GM12878 (cell line): ENCODE data around the gene AFAP1. TPM values are rescaled to one million over a fixed set of nuclear protein-coding genes. Genes with fewer than 3 reads are reported as not detected.

ENCODE experiments used
- ATAC-seq: fragments of 200-7000 bp; cut with Tn5 transposase; 3 replicates; pipeline ENCODE4 v1.9.1; 2020; ENCODE audit warnings: mild to moderate bottlenecking, moderate library complexity
- BruUV-seq: library from RNA; stranded (reverse); fragments of 400-500 nt; replicated peaks from 2 replicates; lab custom pipeline; 2021; lab: Mats Ljungman, UMichigan
- CTCF ChIA-PET: fragments of 300-600 bp; sonication (Branson Sonifier 250); formaldehyde crosslinking; extraction: SDS; loops from one replicate; lab custom pipeline; 2021; ENCODE audit warnings: inconsistent platforms; lab: Yijun Ruan, JAX
- POLR2A ChIA-PET: fragments of 350-600 bp; formaldehyde crosslinking; extraction: SDS; loops from one replicate; lab custom pipeline; 2021; ENCODE audit warnings: inconsistent platforms; lab: Charles Lee
- RAD21 ChIA-PET: fragments of 300-600 bp; sonication (Branson Sonifier 250); formaldehyde crosslinking; loops from one replicate; lab custom pipeline; 2023; ENCODE audit warnings: antibody characterized with exemption; ENCODE audit not compliant: unreplicated experiment; lab: Charles Lee
- SMC1A ChIA-PET: fragments of 300-600 bp; sonication (Branson Sonifier 250); formaldehyde crosslinking; loops from one replicate; lab custom pipeline; 2023; ENCODE audit not compliant: unreplicated experiment, uncharacterized antibody; lab: Charles Lee
- DNase-seq: peaks from one replicate; pipeline ENCODE4 v3.0.0-alpha.2; 2011; ENCODE audit warnings: low read depth, low spot score
- FAIRE-seq: peaks from 3 replicates; lab custom pipeline; 2011; peaks lifted over from hg19 to GRCh38; lab: Jason Lieb, UNC
- H2AFZ ChIP-seq: 2 replicates; pipeline ENCODE4 v1.6.0; 2011; ENCODE audit warnings: low read depth, low read length, control low read depth; ENCODE audit not compliant: control insufficient read depth
- H3K27ac ChIP-seq: 2 replicates; pipeline ENCODE4 v1.5.1; 2011; ENCODE audit warnings: control low read depth; ENCODE audit not compliant: control insufficient read depth, insufficient read depth
- H3K27me3 ChIP-seq, 2 experiments: replicated peaks in 1 of 2; 2 replicates each; pipeline versions ENCODE4 v1.6.0 to v1.6.1; 2011; ENCODE audit warnings: low read length in 1 of 2; ENCODE audit not compliant: control insufficient read depth in 2 of 2, insufficient read depth in 2 of 2
- H3K36me3 ChIP-seq, 2 experiments: 2 replicates each; pipeline ENCODE4 v1.5.1; 2011; ENCODE audit warnings: low read length in 1 of 2; ENCODE audit not compliant: control insufficient read depth in 2 of 2, insufficient read depth in 2 of 2
- H3K4me1 ChIP-seq: 2 replicates; pipeline ENCODE4 v1.6.1; 2011; ENCODE audit warnings: mild to moderate bottlenecking, low read length, moderate library complexity, mixed read lengths; ENCODE audit not compliant: control insufficient read depth, insufficient read depth
- H3K4me2 ChIP-seq: 2 replicates; pipeline ENCODE4 v1.6.0; 2011; ENCODE audit warnings: control low read depth; ENCODE audit not compliant: control insufficient read depth, insufficient read depth
- H3K4me3 ChIP-seq: fragments of 200-600 bp; sonication (generic); 2 replicates; pipeline ENCODE4 v1.5.1; 2016
- H3K79me2 ChIP-seq: 2 replicates; pipeline ENCODE4 v1.6.0; 2011; ENCODE audit warnings: low read length; ENCODE audit not compliant: control insufficient read depth, insufficient read depth
- H3K9ac ChIP-seq: 2 replicates; pipeline ENCODE4 v1.8.0; 2011; ENCODE audit warnings: low read length, control low read depth, mixed read lengths; ENCODE audit not compliant: control insufficient read depth, insufficient read depth
- H3K9me3 ChIP-seq: replicated peaks from 3 replicates; pipeline ENCODE4 v1.5.1; 2011; ENCODE audit warnings: mild to moderate bottlenecking, low read length; ENCODE audit not compliant: control insufficient read depth, insufficient read depth
- H4K20me1 ChIP-seq: 2 replicates; pipeline ENCODE4 v1.6.0; 2011; ENCODE audit not compliant: control insufficient read depth, insufficient read depth
- HDGF ChIP-seq: fragments of 450-650 bp; IDR thresholded peaks from 2 replicates; pipeline ENCODE4 v1.6.1; 2016; ENCODE audit warnings: antibody characterized with exemption
- MYB ChIP-seq: fragments of 150-350 bp; IDR thresholded peaks from 2 replicates; pipeline ENCODE4 v1.6.1; 2014; ENCODE audit warnings: mild to moderate bottlenecking, low read depth, low read length, borderline replicate concordance
- NR2C2 ChIP-seq: IDR thresholded peaks from 2 replicates; pipeline ENCODE4 v1.6.1; 2011; ENCODE audit warnings: borderline replicate concordance, low read depth; ENCODE audit not compliant: control insufficient read depth, insufficient read length
- PAX8 ChIP-seq: fragments of 450-650 bp; IDR thresholded peaks from 2 replicates; pipeline ENCODE4 v1.6.1; 2017; ENCODE audit warnings: mild to moderate bottlenecking, moderate library complexity
- SRF ChIP-seq, 2 experiments: IDR thresholded peaks; 2 replicates each; pipeline ENCODE4 v1.6.1; 2011; ENCODE audit warnings: low read depth in 2 of 2, low read length in 2 of 2, mild to moderate bottlenecking in 1 of 2, moderate library complexity in 1 of 2
- ZNF622 ChIP-seq: fragments of 450-650 bp; IDR thresholded peaks from 2 replicates; pipeline ENCODE4 v1.6.1; 2017; ENCODE audit warnings: mild to moderate bottlenecking, inconsistent platforms
- WGBS: methylation state at CpG from one replicate; pipeline ENCODE4 v1.1.6; 2016; ENCODE audit warnings: low lambda C conversion rate; ENCODE audit not compliant: insufficient replicate concordance, insufficient coverage; ENCODE audit errors: missing lambda C conversion rate; 5-methylcytosine and 5-hydroxymethylcytosine counted together
- in situ Hi-C: fragments of 300-500 bp; cut with MboI; formaldehyde crosslinking; loops from 9 replicates; pipeline ENCODE4 v1.14.3; 2018; ENCODE audit warnings: mixed read lengths
- intact Hi-C: fragments of 100-400 bp; cut with micrococcal nuclease; formaldehyde crosslinking; loops from one replicate; pipeline ENCODE4 v1.14.2; 2022; ENCODE audit not compliant: unreplicated experiment
- polyA plus RNA-seq, 11 experiments: library from polyadenylated mRNA; depleted of rRNA in 4 of 11; unstranded in 6 of 11; stranded (reverse) in 5 of 11; fragments of >200 nt; fragmentation: Nextera tagmentation in 4 of 11; fragmentation: Illumina TruSeq in 1 of 11; extraction: Ambion mirVana in 4 of 11; extraction: Trizol in 1 of 11; gene quantifications; 1 replicate in 1 of 11; 2 replicates in 10 of 11; pipeline versions ENCODE4 v1.2.1 to v1.2.3, GENCODE V29; 2011 to 2016; ENCODE audit warnings: inconsistent platforms in 2 of 11, missing spikeins in 2 of 11, low read depth in 1 of 11
- total RNA-seq, 4 experiments: library from RNA; depleted of rRNA in 3 of 4; stranded (reverse); fragments of >200 nt in 3 of 4; fragmentation: Illumina TruSeq in 1 of 4; extraction: Trizol in 1 of 4; gene quantifications; 2 replicates each; pipeline versions ENCODE4 v1.2.1 to v1.2.3, GENCODE V29; 2013 to 2021
- TF ChIP-seq, protein P1 (sequence below): fragments of 450-650 bp; IDR thresholded peaks from 2 replicates; pipeline ENCODE4 v1.6.1; 2016; ENCODE audit warnings: mild to moderate bottlenecking
- TF ChIP-seq, protein P2 (sequence below): IDR thresholded peaks from 2 replicates; pipeline ENCODE4 v1.6.1; 2012; ENCODE audit warnings: mild to moderate bottlenecking, low read depth, low read length
- TF ChIP-seq, protein P3 (sequence below): fragments of 450-650 bp; conservative IDR thresholded peaks from 2 replicates; pipeline ENCODE4 v1.6.1; 2017; ENCODE audit warnings: mild to moderate bottlenecking, moderate library complexity
- TF ChIP-seq, protein P4 (sequence below): fragments of 450-650 bp; IDR thresholded peaks from 2 replicates; pipeline ENCODE4 v1.6.1; 2018; ENCODE audit warnings: mild to moderate bottlenecking, low read depth, moderate library complexity; ENCODE audit not compliant: partially characterized antibody
- TF ChIP-seq, protein P5 (sequence below): fragments of 150-350 bp; IDR thresholded peaks from 2 replicates; pipeline ENCODE4 v1.6.1; 2016; ENCODE audit warnings: low read depth, low read length

The AFAP1 gene
- total and polyA plus RNA-seq, 10 of the 15 experiments (the other 5 are each of a cell fraction or from before 2014, with no cell fraction given): 0.02 to 0.23 (median 0.09) TPM; not detected in 1

DNA sequence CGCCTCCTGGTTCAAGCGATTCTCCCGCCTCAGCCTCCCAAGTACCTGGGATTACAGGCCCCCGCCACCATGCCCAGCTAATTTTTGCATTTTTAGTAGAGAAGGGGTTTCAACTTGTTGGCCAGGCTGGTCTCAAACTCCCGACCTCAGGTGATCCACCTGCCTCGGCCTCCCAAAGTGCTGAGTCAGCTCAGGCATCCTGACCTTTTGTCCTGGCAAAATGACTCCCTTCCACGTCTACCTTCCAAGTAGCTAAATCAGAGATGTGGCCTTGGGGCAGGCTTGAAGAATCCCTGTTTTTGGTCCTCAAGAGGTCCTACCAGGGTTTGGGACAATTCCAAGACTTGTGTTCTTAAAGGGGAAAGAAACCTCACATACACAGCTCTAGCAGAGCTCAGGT lies 12.8 kb downstream of the AFAP1 start:
- Histone ChIP-seq H2AFZ (no peak overlapping the region), H3K4me2 (no peak overlapping the region), H3K9me3 (no peaks in the 10 kb centered on the region; the same call in 2 of the 3 replicates), H3K36me3 (no peaks in the 10 kb centered on the region), H4K20me1 (no peaks in the 10 kb centered on the region), H3K79me2 (no peaks in the 10 kb centered on the region), H3K27me3 (no peaks in the 10 kb centered on the region; a peak in 2 of 4 replicates), H3K4me1 (no peaks in the 10 kb centered on the region), H3K9ac (no peak overlapping the region), H3K27ac (no peak overlapping the region), H3K4me3 (no peak overlapping the region)
- ChIA-PET SMC1A (no interaction called here), CTCF (interaction anchor here (1.1 kb wide), 1 partner anchor 125 kb away, joined by 3 read pairs; no protein-coding TSS in a partner anchor), RAD21 (no interaction called here), POLR2A (interaction anchor here (0.6 kb wide), 1 partner anchor 36 kb away, joined by 8 read pairs; no protein-coding TSS in a partner anchor)
- DNase-seq: no peak
- in situ Hi-C loops (no loop called here), intact Hi-C loops (no loop called here)
- ATAC-seq: no peak
- 11% methylated on average over 6 of the region's 7 CpGs for WGBS
- no TSS peak for BruUV-seq
- no peak for FAIRE-seq
- TF ChIP-seq, protein P1, sequence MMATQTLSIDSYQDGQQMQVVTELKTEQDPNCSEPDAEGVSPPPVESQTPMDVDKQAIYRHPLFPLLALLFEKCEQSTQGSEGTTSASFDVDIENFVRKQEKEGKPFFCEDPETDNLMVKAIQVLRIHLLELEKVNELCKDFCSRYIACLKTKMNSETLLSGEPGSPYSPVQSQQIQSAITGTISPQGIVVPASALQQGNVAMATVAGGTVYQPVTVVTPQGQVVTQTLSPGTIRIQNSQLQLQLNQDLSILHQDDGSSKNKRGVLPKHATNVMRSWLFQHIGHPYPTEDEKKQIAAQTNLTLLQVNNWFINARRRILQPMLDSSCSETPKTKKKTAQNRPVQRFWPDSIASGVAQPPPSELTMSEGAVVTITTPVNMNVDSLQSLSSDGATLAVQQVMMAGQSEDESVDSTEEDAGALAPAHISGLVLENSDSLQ: no peak
- TF ChIP-seq, protein P2, sequence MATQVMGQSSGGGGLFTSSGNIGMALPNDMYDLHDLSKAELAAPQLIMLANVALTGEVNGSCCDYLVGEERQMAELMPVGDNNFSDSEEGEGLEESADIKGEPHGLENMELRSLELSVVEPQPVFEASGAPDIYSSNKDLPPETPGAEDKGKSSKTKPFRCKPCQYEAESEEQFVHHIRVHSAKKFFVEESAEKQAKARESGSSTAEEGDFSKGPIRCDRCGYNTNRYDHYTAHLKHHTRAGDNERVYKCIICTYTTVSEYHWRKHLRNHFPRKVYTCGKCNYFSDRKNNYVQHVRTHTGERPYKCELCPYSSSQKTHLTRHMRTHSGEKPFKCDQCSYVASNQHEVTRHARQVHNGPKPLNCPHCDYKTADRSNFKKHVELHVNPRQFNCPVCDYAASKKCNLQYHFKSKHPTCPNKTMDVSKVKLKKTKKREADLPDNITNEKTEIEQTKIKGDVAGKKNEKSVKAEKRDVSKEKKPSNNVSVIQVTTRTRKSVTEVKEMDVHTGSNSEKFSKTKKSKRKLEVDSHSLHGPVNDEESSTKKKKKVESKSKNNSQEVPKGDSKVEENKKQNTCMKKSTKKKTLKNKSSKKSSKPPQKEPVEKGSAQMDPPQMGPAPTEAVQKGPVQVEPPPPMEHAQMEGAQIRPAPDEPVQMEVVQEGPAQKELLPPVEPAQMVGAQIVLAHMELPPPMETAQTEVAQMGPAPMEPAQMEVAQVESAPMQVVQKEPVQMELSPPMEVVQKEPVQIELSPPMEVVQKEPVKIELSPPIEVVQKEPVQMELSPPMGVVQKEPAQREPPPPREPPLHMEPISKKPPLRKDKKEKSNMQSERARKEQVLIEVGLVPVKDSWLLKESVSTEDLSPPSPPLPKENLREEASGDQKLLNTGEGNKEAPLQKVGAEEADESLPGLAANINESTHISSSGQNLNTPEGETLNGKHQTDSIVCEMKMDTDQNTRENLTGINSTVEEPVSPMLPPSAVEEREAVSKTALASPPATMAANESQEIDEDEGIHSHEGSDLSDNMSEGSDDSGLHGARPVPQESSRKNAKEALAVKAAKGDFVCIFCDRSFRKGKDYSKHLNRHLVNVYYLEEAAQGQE: no peak
- TF ChIP-seq SRF (IDR thresholded peaks at IDR 0.05; ENCODE audit: low read depth in 2 of 2, low read length in 2 of 2) (no peak), PAX8 (no peak), ZNF622 (no peak), NR2C2 (no peak), MYB (no peak), HDGF (no peak)
- TF ChIP-seq, protein P3, sequence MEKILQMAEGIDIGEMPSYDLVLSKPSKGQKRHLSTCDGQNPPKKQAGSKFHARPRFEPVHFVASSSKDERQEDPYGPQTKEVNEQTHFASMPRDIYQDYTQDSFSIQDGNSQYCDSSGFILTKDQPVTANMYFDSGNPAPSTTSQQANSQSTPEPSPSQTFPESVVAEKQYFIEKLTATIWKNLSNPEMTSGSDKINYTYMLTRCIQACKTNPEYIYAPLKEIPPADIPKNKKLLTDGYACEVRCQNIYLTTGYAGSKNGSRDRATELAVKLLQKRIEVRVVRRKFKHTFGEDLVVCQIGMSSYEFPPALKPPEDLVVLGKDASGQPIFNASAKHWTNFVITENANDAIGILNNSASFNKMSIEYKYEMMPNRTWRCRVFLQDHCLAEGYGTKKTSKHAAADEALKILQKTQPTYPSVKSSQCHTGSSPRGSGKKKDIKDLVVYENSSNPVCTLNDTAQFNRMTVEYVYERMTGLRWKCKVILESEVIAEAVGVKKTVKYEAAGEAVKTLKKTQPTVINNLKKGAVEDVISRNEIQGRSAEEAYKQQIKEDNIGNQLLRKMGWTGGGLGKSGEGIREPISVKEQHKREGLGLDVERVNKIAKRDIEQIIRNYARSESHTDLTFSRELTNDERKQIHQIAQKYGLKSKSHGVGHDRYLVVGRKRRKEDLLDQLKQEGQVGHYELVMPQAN: no peak
- TF ChIP-seq, protein P4, sequence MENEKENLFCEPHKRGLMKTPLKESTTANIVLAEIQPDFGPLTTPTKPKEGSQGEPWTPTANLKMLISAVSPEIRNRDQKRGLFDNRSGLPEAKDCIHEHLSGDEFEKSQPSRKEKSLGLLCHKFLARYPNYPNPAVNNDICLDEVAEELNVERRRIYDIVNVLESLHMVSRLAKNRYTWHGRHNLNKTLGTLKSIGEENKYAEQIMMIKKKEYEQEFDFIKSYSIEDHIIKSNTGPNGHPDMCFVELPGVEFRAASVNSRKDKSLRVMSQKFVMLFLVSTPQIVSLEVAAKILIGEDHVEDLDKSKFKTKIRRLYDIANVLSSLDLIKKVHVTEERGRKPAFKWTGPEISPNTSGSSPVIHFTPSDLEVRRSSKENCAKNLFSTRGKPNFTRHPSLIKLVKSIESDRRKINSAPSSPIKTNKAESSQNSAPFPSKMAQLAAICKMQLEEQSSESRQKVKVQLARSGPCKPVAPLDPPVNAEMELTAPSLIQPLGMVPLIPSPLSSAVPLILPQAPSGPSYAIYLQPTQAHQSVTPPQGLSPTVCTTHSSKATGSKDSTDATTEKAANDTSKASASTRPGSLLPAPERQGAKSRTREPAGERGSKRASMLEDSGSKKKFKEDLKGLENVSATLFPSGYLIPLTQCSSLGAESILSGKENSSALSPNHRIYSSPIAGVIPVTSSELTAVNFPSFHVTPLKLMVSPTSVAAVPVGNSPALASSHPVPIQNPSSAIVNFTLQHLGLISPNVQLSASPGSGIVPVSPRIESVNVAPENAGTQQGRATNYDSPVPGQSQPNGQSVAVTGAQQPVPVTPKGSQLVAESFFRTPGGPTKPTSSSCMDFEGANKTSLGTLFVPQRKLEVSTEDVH: no peak
- TF ChIP-seq, protein P5, sequence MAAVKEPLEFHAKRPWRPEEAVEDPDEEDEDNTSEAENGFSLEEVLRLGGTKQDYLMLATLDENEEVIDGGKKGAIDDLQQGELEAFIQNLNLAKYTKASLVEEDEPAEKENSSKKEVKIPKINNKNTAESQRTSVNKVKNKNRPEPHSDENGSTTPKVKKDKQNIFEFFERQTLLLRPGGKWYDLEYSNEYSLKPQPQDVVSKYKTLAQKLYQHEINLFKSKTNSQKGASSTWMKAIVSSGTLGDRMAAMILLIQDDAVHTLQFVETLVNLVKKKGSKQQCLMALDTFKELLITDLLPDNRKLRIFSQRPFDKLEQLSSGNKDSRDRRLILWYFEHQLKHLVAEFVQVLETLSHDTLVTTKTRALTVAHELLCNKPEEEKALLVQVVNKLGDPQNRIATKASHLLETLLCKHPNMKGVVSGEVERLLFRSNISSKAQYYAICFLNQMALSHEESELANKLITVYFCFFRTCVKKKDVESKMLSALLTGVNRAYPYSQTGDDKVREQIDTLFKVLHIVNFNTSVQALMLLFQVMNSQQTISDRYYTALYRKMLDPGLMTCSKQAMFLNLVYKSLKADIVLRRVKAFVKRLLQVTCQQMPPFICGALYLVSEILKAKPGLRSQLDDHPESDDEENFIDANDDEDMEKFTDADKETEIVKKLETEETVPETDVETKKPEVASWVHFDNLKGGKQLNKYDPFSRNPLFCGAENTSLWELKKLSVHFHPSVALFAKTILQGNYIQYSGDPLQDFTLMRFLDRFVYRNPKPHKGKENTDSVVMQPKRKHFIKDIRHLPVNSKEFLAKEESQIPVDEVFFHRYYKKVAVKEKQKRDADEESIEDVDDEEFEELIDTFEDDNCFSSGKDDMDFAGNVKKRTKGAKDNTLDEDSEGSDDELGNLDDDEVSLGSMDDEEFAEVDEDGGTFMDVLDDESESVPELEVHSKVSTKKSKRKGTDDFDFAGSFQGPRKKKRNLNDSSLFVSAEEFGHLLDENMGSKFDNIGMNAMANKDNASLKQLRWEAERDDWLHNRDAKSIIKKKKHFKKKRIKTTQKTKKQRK: no peak
